ENCODE results near the gene MMP8. TPM values are rescaled to one million over a fixed set of nuclear protein-coding genes. Genes with fewer than 3 reads are reported as not detected.

MMP8 gene
- total and polyA plus RNA-seq, 9 of the 15 experiments (the other 6 are each of a cell fraction or from before 2014, with no cell fraction given), result not detected

GRCh38 chr11:102773386-102773785 is 48.6 kb upstream of the MMP8 start:
- Histone ChIP-seq H3K4me1 (replicated peaks in 1 of 2; ENCODE audit: control insufficient read depth in 2 of 2, insufficient read depth in 2 of 2, low read length in 2 of 2) (no peaks in the 10 kb centered on the region), H3K4me3 (no peak overlapping the region), H3K79me2 (ENCODE audit: control insufficient read depth, insufficient read depth, low read length) (no peaks in the 10 kb centered on the region), H2AFZ (ENCODE audit: low read depth, low read length) (no peak overlapping the region), H4K20me1 (replicated peaks; ENCODE audit: control insufficient read depth, insufficient read depth, low read length) (no peaks in the 10 kb centered on the region), H3K9ac (ENCODE audit: insufficient read depth in 1 of 2, low read depth in 2 of 2, low read length in 2 of 2) (no peak overlapping the region), H3K27me3 (ENCODE audit: control insufficient read depth in 2 of 2, insufficient read depth in 2 of 2, low read length in 2 of 2) (no peaks in the 10 kb centered on the region), H3K36me3 (ENCODE audit: control insufficient read depth, insufficient read depth, low read length) (no peaks in the 10 kb centered on the region), H3K9me3 (replicated peaks; ENCODE audit: control insufficient read depth, insufficient read depth, low read depth, low read length) (no peaks in the 10 kb centered on the region), H3K4me2 (ENCODE audit: insufficient read depth, low read length) (no peak overlapping the region), H3K9me1 (ENCODE audit: control insufficient read depth, insufficient read depth, low read length) (no peaks in the 10 kb centered on the region), H3K27ac (ENCODE audit: extremely low read depth, low read depth, low read length) (no peak overlapping the region)
- WGBS (ENCODE audit: insufficient coverage, low coverage, missing lambda C conversion rate), result 3% methylated on average over 4 of the region's 4 CpGs
- in situ Hi-C loops (cut with MboI), result no loop called here
- intact Hi-C loops (cut with micrococcal nuclease), result no loop called here
- FAIRE-seq (no peak), ATAC-seq (no peak), DNase-seq (ENCODE audit: extremely low read depth in 1 of 4, low spot score in 3 of 4) (no peak)
- BruUV-seq (replicated peaks), result no TSS peak
- ChIA-PET POLR2A (no interaction called here), CTCF (ENCODE audit: low intra/inter-chr PET ratio) (no interaction called here)
- TF ChIP-seq ZNF445 (CRISPR knock-in tag; IDR thresholded peaks at IDR 0.05; ENCODE audit: low read depth), result no peak
- no peak for TF ChIP-seq ZC3H11A (IDR thresholded peaks at IDR 0.05; ENCODE audit: low read depth, low read length)
- no peak for TF ChIP-seq RERE (CRISPR knock-in tag; IDR thresholded peaks at IDR 0.05; ENCODE audit: borderline replicate concordance)
- TF ChIP-seq MYBL2 (IDR thresholded peaks at IDR 0.05; ENCODE audit: low read depth), result no peak
- no peak for TF ChIP-seq MYBL2 (CRISPR knock-in tag; IDR thresholded peaks at IDR 0.05; ENCODE audit: borderline replicate concordance)
- TF ChIP-seq BCOR (IDR thresholded peaks at IDR 0.05), result no peak
- TF ChIP-seq WHSC1 (IDR thresholded peaks at IDR 0.05; ENCODE audit: low read length), result no peak
- TF ChIP-seq ZBTB17 (CRISPR knock-in tag; IDR thresholded peaks at IDR 0.05), result no peak
- TF ChIP-seq TCFL5 (CRISPR knock-in tag; conservative IDR thresholded peaks at IDR 0.05), result no peak
- no peak for TF ChIP-seq NRF1 (conservative IDR thresholded peaks at IDR 0.05 in 1 of 2, IDR thresholded peaks at IDR 0.05 in 1 of 2)
- no peak for TF ChIP-seq FUS (optimal IDR thresholded peaks at IDR 0.05; ENCODE audit: low read depth, low read length)
- no peak for TF ChIP-seq PBX2 (CRISPR knock-in tag; IDR thresholded peaks at IDR 0.05; ENCODE audit: low read depth)
- TF ChIP-seq PBX2 (tag; conservative IDR thresholded peaks at IDR 0.05; ENCODE audit: low read depth), result no peak
- no peak for TF ChIP-seq ZNF507 (tag; conservative IDR thresholded peaks at IDR 0.05)
- no peak for TF ChIP-seq KDM4B (IDR thresholded peaks at IDR 0.05; ENCODE audit: borderline replicate concordance in 2 of 2, low read depth in 1 of 2)
- TF ChIP-seq KAT2B (IDR thresholded peaks at IDR 0.05; ENCODE audit: low read depth, low read length), result no peak
- TF ChIP-seq KHSRP (IDR thresholded peaks at IDR 0.05), result no peak
- TF ChIP-seq ZBTB1 (CRISPR knock-in tag; IDR thresholded peaks at IDR 0.05; ENCODE audit: borderline replicate concordance, low read depth), result no peak

All from K562 (cell line).